HG03469 (cell line): ENCODE measurements around the gene HIPK1.
"Not testable (repeated sequence)": the region's sequence is repeated elsewhere in the genome, so short reads cannot be mapped to it uniquely, and the experiment has no call there.

Experiments used
- ATAC-seq: cut with Tn5 transposase; IDR thresholded peaks from one replicate; pipeline ENCODE4 v1.9.1; 2021; ENCODE audit warnings: mild to moderate bottlenecking, moderate library complexity, moderate number of reproducible peaks; ENCODE audit not compliant: unreplicated experiment

The HIPK1 gene

GRCh38 chr1:114008480-114008941 lies 79.4 kb downstream of the HIPK1 start:
- ATAC-seq: no peak

GRCh38 chr1:114008993-114009392 lies 79.9 kb downstream of the HIPK1 start:
- no peak for ATAC-seq

DNA sequence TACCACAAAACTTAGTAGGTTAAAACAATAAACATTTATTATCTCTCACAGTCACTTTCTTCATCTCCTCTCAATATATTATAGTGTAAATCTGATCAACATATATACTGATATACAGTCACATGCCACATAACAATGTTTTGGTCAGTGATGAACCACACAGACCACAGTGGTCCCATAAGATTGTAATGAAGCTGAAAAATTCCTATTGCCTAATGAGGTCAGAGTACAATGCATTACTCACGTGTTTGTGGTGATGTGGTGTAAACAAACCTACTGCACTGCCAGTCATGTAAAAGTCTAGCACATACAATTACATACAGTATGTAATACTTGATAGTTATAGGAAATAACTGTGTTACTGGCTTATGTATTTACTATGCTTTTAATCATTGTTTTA lies 80.3 kb downstream of the HIPK1 start:
- no peak for ATAC-seq

DNA sequence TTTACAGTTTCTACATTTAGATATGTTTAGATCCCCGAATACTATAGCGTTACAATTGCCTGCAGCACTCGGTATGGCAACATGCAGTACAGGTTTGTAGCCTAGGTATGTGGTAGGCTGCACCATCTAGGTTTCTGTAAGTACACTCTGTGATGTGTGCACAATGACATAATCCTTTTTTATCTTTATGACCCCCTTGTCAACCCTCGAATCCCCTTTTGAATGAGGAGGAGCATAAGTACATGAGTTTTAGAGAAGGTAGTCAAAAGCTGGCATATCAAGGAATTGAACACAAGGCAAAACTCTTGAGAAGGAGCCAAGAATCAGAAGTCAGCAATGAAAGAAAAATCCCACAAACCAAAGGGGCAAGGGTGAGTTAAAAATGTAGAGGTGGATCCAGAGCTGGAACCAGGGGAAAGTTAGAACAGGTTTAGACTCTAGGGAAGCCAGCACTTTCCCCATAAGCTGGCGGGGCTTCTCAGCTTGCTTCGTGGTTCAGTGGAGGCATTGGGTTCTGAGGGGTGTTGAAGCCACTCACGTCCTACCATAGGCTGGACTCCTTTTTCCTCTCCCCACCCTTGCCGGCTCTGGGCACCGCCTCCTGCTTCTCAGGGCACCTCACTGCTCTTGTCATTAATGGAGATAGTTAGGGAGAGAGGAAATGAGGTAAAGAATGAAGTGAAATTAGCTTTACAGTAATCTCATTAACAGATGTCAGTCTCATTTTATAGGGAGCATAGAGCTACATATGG lies 81.5 kb downstream of the HIPK1 start:
- no peak for ATAC-seq

- ATAC-seq: no peak
Observed at GRCh38 chr1:114011796-114012195, 82.7 kb downstream of the HIPK1 start.

GRCh38 chr1:114015075-114015474 lies 86.0 kb downstream of the HIPK1 start:
- no peak for ATAC-seq

- ATAC-seq: not testable (repeated sequence)
Observed at GRCh38 chr1:114019724-114020123, 90.6 kb downstream of the HIPK1 start.

GRCh38 chr1:114021665-114022099 lies 92.6 kb downstream of the HIPK1 start:
- ATAC-seq: no peak

DNA sequence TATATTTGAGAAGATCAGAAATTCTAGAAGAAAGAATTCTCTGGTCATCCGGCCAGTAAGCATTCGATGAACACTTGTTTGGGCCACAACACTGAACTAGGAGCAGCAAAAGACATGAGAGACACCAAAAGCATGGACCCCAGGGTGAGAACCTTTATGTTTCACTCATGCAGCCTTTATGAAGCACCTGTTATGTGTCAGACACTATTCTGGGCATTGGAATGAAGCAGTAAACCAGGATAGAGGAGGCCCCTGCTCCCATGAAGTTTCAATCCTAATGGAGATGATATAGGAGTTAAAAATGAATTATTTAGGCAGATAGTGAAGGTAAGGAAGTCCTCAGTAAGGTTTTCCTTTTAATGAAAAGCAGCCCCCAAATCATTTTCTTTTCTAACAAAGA lies 93.8 kb downstream of the HIPK1 start:
- no peak for ATAC-seq

DNA sequence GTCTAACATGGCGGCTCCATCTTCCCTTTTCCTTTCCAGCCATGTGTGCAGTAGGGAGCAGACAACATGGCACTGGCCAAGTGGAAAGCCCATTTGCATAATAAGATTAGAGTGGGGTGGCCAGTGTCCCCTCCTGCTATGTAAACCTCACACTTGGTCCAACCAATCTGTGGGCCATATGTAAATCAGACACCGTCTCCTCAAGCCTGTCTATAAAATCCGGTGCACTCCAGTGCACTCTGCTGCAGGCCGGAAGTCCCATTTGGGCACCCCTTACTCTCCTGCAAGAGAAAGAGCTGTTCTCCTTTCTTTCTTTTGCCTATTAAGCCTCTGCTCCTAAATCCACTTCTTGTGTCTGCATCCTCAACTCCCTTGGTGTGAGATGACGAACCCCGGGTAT lies 94.3 kb downstream of the HIPK1 start:
- no peak for ATAC-seq

DNA sequence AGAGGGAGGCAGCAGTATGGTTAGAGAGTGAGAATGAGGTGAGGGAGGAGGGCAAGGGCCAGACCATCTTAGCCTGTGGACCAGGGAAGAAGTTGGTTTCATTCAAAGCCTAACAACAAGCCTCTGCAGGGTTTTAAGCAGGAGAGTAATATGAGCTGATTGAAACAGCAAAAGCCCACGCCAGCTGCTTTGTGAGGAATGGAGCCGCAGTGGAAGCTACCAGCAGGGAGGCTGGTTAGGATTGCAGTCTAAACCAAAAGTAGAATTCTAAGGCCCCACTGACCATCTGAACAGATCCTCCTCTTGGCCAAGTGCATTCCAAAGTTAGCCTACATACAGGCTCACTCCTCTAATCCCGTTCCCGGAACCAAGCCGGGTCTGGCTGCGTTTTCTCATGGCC lies 94.9 kb downstream of the HIPK1 start:
- no peak for ATAC-seq

DNA sequence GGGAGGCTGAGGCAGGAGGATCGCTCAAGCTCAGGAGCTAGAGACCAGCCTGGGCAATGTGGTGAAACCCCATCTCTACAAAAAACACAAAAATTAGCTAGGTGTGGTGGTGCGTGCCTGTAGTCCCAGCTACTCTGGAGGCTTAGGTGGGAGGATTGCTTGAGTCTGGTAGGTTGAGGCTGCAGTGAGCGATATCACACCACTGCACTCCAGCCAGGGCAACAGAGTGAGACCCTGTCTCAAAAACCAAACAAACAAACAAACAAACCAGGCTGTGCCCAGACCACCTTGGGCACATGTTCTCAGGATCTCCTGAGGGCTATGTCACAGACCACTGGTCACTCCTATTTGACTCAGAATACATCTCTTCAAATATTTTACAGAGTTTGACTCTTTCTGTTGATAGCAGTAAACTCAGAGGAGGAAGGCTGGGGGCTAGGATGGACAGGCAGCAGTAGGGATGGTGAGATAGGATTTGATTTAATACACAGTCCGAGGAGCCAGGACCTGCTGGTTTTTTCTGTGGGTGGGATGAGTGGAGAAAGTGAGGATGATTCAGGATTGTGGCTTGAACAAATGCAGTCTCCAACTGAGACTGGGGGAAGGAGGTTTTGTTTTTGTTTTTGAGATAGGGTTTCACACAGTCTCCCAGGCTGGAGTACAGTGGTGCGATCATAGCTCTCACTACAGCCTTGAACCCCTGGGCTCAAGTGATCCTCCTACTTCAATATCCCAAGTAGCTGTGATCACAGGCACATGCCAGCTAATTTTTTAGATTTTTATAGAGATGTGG lies 96.7 kb downstream of the HIPK1 start:
- no peak for ATAC-seq

- ATAC-seq: no peak
Observed at GRCh38 chr1:114026797-114027196, 97.7 kb downstream of the HIPK1 start.
